H9 (cell line): Measurements from ENCODE around the gene NPAS3. TPM values are rescaled to one million over a fixed set of nuclear protein-coding genes. Genes with fewer than 3 reads are reported as not detected.

Experiments used
- DNase-seq: peaks from one replicate; pipeline ENCODE4 v3.0.0-alpha.2; 2017
- H2AFZ ChIP-seq: one replicate; pipeline ENCODE4 v1.6.1; 2013; ENCODE audit warnings: mild to moderate bottlenecking, low read length, control low read depth, moderate library complexity
- H2AK5ac ChIP-seq: 2 replicates; pipeline ENCODE4 v1.6.1; 2013; ENCODE audit warnings: low read length, control low read depth, mixed read lengths; ENCODE audit not compliant: insufficient read length
- H2BK120ac ChIP-seq: one replicate; pipeline ENCODE4 v1.6.1; 2013; ENCODE audit warnings: low read depth, mild to moderate bottlenecking, low read length, control low read depth, inconsistent platforms; ENCODE audit not compliant: poor library complexity, severe bottlenecking
- H2BK12ac ChIP-seq: 2 replicates; pipeline ENCODE4 v1.6.1; 2013; ENCODE audit warnings: low read length, control low read depth, mixed read lengths, low read depth; ENCODE audit not compliant: insufficient read length
- H2BK15ac ChIP-seq: 2 replicates; pipeline ENCODE4 v1.6.1; 2013; ENCODE audit warnings: low read depth, low read length, control low read depth
- H2BK20ac ChIP-seq: one replicate; pipeline ENCODE4 v1.6.1; 2013; ENCODE audit warnings: low read depth, mild to moderate bottlenecking, low read length, control low read depth, inconsistent platforms; ENCODE audit not compliant: poor library complexity, severe bottlenecking
- H2BK5ac ChIP-seq: 2 replicates; pipeline ENCODE4 v1.6.1; 2013; ENCODE audit warnings: low read length, control low read depth, mixed read lengths; ENCODE audit not compliant: insufficient read length
- H3K14ac ChIP-seq: 2 replicates; pipeline ENCODE4 v1.6.1; 2013; ENCODE audit warnings: low read length, control low read depth; ENCODE audit not compliant: insufficient read depth
- H3K18ac ChIP-seq: 2 replicates; pipeline ENCODE4 v1.6.1; 2013; ENCODE audit warnings: low read depth, mild to moderate bottlenecking, mixed read lengths, low read length, control low read depth; ENCODE audit not compliant: insufficient read length
- H3K23ac ChIP-seq: 2 replicates; pipeline ENCODE4 v1.6.1; 2013; ENCODE audit warnings: low read length, control low read depth, mixed read lengths, low read depth; ENCODE audit not compliant: insufficient read length
- H3K23me2 ChIP-seq: 2 replicates; pipeline ENCODE4 v1.6.1; 2013; ENCODE audit warnings: low read depth, mild to moderate bottlenecking, mixed read lengths, low read length, control low read depth; ENCODE audit not compliant: insufficient read length, poor library complexity, severe bottlenecking
- H3K27ac ChIP-seq: 2 replicates; pipeline ENCODE4 v1.5.1; 2013; ENCODE audit warnings: low read length, control low read depth, mixed read lengths, low read depth; ENCODE audit not compliant: insufficient read length
- H3K27me3 ChIP-seq: 2 replicates; pipeline ENCODE4 v1.6.1; 2013; ENCODE audit warnings: low read length, control low read depth, inconsistent platforms; ENCODE audit not compliant: insufficient read depth
- H3K4ac ChIP-seq: 2 replicates; pipeline ENCODE4 v1.6.1; 2013; ENCODE audit warnings: low read depth, mild to moderate bottlenecking, control low read depth, inconsistent platforms, low read length, moderate library complexity
- H3K4me1 ChIP-seq: 2 replicates; pipeline ENCODE4 v1.6.1; 2013; ENCODE audit warnings: low read length, control low read depth, inconsistent platforms; ENCODE audit not compliant: insufficient read depth
- H3K4me2 ChIP-seq: 2 replicates; pipeline ENCODE4 v1.6.1; 2013; ENCODE audit warnings: low read length, control low read depth, mixed read lengths; ENCODE audit not compliant: insufficient read length, insufficient read depth
- H3K56ac ChIP-seq: 2 replicates; pipeline ENCODE4 v1.6.1; 2013; ENCODE audit warnings: low read depth, mild to moderate bottlenecking, mixed read lengths, low read length, control low read depth; ENCODE audit not compliant: insufficient read length
- H3K79me1 ChIP-seq: 2 replicates; pipeline ENCODE4 v1.6.1; 2013; ENCODE audit warnings: low read depth, mild to moderate bottlenecking, moderate library complexity, low read length, control low read depth, inconsistent platforms; ENCODE audit not compliant: insufficient read depth, poor library complexity, severe bottlenecking
- H3K79me2 ChIP-seq: 2 replicates; pipeline ENCODE4 v1.6.1; 2013; ENCODE audit warnings: low read length, control low read depth, inconsistent platforms; ENCODE audit not compliant: insufficient read depth
- H3K9ac ChIP-seq: 2 replicates; pipeline ENCODE4 v1.6.1; 2013; ENCODE audit warnings: low read length, control low read depth, mixed read lengths; ENCODE audit not compliant: insufficient read length; ENCODE audit errors: extremely low read depth
- H3K9me3 ChIP-seq: one replicate; pipeline ENCODE4 v1.6.1; 2013; ENCODE audit warnings: low read depth, low read length, inconsistent platforms; ENCODE audit not compliant: control insufficient read depth
- H3T11ph ChIP-seq: one replicate; pipeline ENCODE4 v1.6.1; 2013; ENCODE audit warnings: mild to moderate bottlenecking, low read length, control low read depth, inconsistent platforms
- H4K20me1 ChIP-seq: one replicate; pipeline ENCODE4 v1.6.1; 2013; ENCODE audit not compliant: control insufficient read depth, insufficient read length, insufficient read depth
- H4K5ac ChIP-seq: 2 replicates; pipeline ENCODE4 v1.6.1; 2013; ENCODE audit warnings: low read depth, mild to moderate bottlenecking, mixed read lengths, low read length, control low read depth; ENCODE audit not compliant: insufficient read length
- H4K8ac ChIP-seq: replicated peaks from 2 replicates; pipeline ENCODE4 v1.6.1; 2013; ENCODE audit warnings: low read length, control low read depth, mixed read lengths, low read depth; ENCODE audit not compliant: insufficient read length
- H4K91ac ChIP-seq: 2 replicates; pipeline ENCODE4 v1.6.1; 2013; ENCODE audit warnings: low read depth, mild to moderate bottlenecking, moderate library complexity, mixed read lengths, low read length, control low read depth; ENCODE audit not compliant: insufficient read length
- H3K27ac Mint-ChIP-seq, 3 experiments: 2 replicates in 2 of 3; 3 replicates in 1 of 3; pipeline ENCODE4 v1.8.0; 2020 to 2021; ENCODE audit warnings: mixed read lengths in 3 of 3, mild to moderate bottlenecking in 1 of 3, moderate library complexity in 1 of 3
- H3K27me3 Mint-ChIP-seq: 2 replicates; pipeline ENCODE4 v1.8.0; 2021; ENCODE audit warnings: low read depth, mild to moderate bottlenecking, moderate library complexity, mixed read lengths
- H3K36me3 Mint-ChIP-seq, 3 experiments: 2 replicates in 2 of 3; 3 replicates in 1 of 3; pipeline ENCODE4 v1.8.0; 2020 to 2021; ENCODE audit warnings: low read depth in 3 of 3, mixed read lengths in 3 of 3; ENCODE audit not compliant: insufficient read depth in 1 of 3
- H3K4me1 Mint-ChIP-seq, 2 experiments: 2 replicates each; pipeline ENCODE4 v1.8.0; 2020; ENCODE audit warnings: mixed read lengths in 2 of 2
- H3K4me3 Mint-ChIP-seq, 2 experiments: 2 replicates in 1 of 2; 3 replicates in 1 of 2; pipeline ENCODE4 v1.8.0; 2020 to 2021; ENCODE audit warnings: mild to moderate bottlenecking in 2 of 2, mixed read lengths in 2 of 2, moderate library complexity in 1 of 2
- H3K9me3 Mint-ChIP-seq, 2 experiments: 2 replicates in 1 of 2; 3 replicates in 1 of 2; pipeline ENCODE4 v1.8.0; 2020; ENCODE audit warnings: mild to moderate bottlenecking in 2 of 2, mixed read lengths in 2 of 2, moderate library complexity in 1 of 2
- CTCF ChIP-seq: fragments of 200-600 bp; sonication (generic); conservative IDR thresholded peaks from 3 replicates; pipeline ENCODE4 v1.8.0; 2021; ENCODE audit warnings: antibody characterized with exemption, mild to moderate bottlenecking
- WGBS: extraction: QIAGEN DNeasy Blood & Tissue Kit; methylation state at CpG from one replicate; pipeline ENCODE4 v1.1.7; 2013; ENCODE audit warnings: missing lambda C conversion rate, low lambda C conversion rate, mixed read lengths; ENCODE audit not compliant: insufficient read length; ENCODE audit errors: extremely low coverage; 5-methylcytosine and 5-hydroxymethylcytosine counted together
- total RNA-seq: library from RNA; stranded (reverse); gene quantifications from 2 replicates; pipeline ENCODE4 v1.2.1, GENCODE V29; 2021

NPAS3 gene
- total RNA-seq, 1 experiment from 2014 or later: 0.17 TPM

GRCh38 chr14:33570694-33571310 is 632.1 kb downstream of the NPAS3 start:
- Histone ChIP-seq H2BK120ac (no peak overlapping the region), H2BK12ac (no peak overlapping the region), H3K18ac (no peak overlapping the region), H3K9me3 (no peaks in the 10 kb centered on the region), H3K56ac (no peak overlapping the region), H4K5ac (no peak overlapping the region), H4K8ac (no peak overlapping the region), H3K9ac (no peak overlapping the region), H3K4me2 (no peak overlapping the region), H2BK20ac (no peak overlapping the region), H2AK5ac (no peak overlapping the region), H2AFZ (no peak overlapping the region), H3K14ac (no peak overlapping the region), H3T11ph (no peak overlapping the region), H4K91ac (no peak overlapping the region), H2BK15ac (no peak overlapping the region), H3K4me1 (no peaks in the 10 kb centered on the region; the same call in 1 of the 2 replicates), H3K4ac (no peak overlapping the region), H2BK5ac (no peak overlapping the region), H3K27ac (no peak overlapping the region), H3K27me3 (no peaks in the 10 kb centered on the region), H3K23ac (no peak overlapping the region), H3K23me2 (no peaks in the 10 kb centered on the region), H4K20me1 (no peaks in the 10 kb centered on the region), H3K79me2 (no peaks in the 10 kb centered on the region), H3K79me1 (no peaks in the 10 kb centered on the region)
- Mint-ChIP-seq H3K27me3 (no peaks in the 10 kb centered on the region), H3K27ac (peak overlapping the region in 1 of 3 experiments; percentile 68; a peak in 1 of 7 replicates), H3K9me3 (no peaks in the 10 kb centered on the region), H3K4me3 (no peak overlapping the region), H3K36me3 (no peaks in the 10 kb centered on the region), H3K4me1 (peaks cover 8 to 10% of the 10 kb centered on the region in 2 experiments)
- DNase-seq: no peak
- TF ChIP-seq CTCF: no peak
- no CpG with 5 or more reads among the region's 5 CpGs for WGBS
